ENCODE data around the gene SLC44A1. TPM values are rescaled to one million over a fixed set of nuclear protein-coding genes. Genes with fewer than 3 reads are reported as not detected.

The SLC44A1 gene
- polyA plus RNA-seq, result 10 to 100 TPM; 10.8 to 16.6 (median 11.6) TPM

DNA sequence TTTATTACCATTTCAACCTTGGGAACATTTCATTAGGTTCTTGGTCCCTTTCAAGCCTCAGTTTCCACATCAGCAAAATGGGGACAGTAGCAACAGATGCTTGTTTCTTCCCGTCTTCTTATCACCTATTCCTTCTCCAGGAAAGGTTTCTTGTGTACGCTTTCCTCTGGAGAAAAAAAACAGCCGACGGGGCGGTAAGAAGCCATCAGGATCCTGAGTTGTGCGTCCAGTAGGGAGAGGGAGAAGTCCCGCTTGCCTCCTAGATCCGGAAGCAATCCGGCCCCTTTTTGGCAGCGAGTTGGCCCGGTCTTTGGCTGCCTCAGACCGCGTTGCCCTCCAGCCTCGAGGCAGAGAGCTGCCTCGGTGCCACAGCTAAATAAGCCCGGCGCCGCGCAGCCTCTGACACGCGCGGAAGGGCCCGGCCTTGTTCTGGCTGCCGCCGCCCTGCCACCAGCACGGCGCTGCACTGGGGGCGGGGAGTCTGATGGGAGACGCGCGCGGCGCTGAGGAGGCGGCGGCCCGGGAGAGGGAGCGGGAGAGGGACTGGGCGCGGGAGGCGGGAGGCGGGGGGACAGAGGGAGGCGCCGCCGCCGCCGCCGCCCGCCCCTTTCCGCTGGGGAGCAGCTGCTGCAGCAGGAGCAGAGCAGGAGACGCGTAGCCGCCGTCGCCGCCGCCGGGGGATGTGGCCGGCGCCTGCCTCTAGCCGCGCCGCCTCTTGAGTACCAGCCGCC lies at the start of gene SLC44A1:
TSS of gene SLC44A1 (plus strand) at position 649 of the 731 bp plus-strand sequence. CDS start 218 bp downstream, outside the sequence.
- H3K27ac ChIP-seq (ENCODE audit: low read depth, low read length), result peak within 1 kb of the TSS; percentile 83
- 1 to 3% (median 2%) methylated on average over 43 to 54 of the region's 63 CpGs for WGBS, 3 donors

DNA sequence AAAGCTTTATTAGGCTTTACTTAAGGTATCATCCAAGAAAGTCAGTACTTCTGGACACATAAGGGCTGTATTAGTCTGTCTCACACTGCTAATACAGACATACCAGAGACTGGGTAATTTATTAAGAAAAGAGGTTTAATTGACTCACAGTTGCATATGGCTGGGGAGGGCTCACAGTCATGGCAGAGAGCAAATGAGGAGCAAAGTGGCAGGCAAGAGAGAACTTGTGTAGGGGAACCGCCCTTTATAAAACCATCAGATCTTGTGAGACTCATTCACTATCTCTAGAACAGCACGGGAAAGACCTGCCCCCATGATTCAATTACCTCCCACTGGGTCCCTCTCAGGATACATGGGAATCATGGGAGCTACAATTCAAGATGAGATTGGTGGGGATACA lies 49.2 kb upstream of the SLC44A1 start:
- H3K27ac ChIP-seq (ENCODE audit: low read depth, low read length), result no peak overlapping the region
- WGBS, 3 donors, result 79 to 90% (median 81%) methylated on average over 2 of the region's 2 CpGs

DNA sequence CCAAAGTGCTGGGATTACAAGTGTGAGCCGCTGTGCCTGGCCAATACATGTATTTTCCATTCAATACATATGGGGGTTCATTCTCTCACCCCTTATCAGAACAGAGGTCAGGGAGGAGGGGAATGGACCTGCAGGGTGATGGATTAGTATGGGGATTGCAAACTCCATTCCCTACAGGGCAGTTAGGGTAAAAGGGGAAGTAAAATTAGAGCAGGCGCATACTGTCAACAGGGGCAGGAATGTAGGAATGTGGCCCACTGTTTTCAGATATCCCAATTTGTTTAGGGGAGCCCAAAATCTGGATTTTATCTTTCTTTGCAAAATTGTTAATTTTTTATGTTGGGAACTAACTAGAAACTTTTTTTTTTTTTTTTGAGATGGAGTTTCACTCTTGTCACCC lies 46.4 kb upstream of the SLC44A1 start:
- WGBS, 3 donors, result 89 to 92% (median 90%) methylated on average over 2 of the region's 2 CpGs
- no peak overlapping the region for H3K27ac ChIP-seq (ENCODE audit: low read depth, low read length)

DNA sequence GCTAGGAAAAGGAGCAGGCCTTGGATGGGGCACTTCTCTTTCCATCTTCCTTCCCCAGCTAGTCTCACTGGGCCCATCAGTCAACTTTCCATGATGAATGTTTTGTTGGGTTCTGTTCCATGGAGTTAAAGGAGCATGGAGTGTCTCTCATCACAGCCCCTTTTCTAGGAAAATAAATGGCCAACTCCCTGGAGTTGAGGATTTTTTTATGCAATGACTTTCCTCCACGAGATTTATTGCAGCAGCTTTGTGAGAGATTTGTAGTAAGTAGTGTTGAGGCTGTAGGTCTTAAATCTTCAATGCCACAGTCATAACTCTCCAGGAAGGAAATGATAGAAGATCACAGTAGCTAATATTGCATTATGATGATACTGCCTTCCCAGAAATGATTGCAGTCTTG lies 45.6 kb upstream of the SLC44A1 start:
- 12 to 47% (median 16%) methylated on average over 1 of the region's 1 CpG for WGBS, 3 donors
- H3K27ac ChIP-seq (ENCODE audit: low read depth, low read length), result no peak overlapping the region

DNA sequence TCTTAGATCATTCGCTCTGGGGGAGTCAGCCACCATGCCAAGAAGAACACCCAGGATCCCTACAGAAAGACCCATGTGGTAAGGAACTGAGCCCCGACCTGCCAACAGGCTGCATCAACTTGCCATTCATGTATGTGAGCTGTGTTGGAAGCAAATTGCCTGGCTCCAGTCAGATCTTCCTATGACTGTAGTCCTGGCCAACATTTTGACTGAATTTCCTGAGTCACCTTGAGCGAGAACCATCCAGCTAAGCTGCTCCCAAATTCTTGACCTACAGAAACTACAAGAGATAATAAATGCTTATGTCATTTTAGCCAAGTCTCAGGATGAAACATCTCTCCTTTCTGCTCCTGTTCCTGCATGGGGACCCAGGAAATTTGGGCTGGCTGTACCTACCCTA lies 40.0 kb upstream of the SLC44A1 start:
- whole genome bisulfite sequencing, 3 donors, result 91 to 96% (median 93%) methylated on average over 3 of the region's 3 CpGs
- H3K27ac ChIP-seq (ENCODE audit: low read depth, low read length), result no peak overlapping the region

DNA sequence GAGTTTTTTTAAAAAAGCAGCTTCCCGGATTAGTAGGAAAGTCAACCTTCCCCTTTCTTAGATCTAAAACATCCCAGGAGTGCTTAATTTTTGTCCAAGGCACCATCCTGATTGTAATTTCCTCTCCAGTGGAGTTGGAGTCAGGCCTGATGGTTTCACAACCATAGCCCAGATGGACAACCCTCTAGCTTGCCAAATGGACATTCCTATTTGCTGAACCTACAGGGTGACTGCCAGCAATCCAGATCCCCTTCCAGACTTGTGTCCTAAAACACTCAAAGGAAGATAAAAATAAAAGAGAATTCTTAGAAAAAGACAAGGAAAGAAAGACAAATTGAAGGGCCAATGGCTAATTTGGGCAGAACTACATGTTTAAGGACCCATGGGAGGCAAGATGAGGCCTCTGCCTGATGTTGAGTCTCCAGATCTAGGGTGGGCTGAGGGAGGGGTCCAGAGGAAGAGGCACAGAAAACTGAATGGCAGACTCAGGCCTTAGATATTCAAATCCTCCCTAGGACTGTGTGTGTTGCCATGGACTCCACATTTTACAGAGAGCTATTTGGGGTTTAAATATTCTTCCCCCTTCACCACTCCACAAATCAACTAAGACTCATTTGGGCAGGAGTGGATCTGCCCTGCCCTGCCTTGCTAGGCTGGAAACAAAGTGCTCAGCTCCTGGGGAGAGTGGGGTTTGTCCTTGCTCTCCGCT lies 38.5 kb upstream of the SLC44A1 start:
- 47 to 91% (median 59%) methylated on average over 2 of the region's 2 CpGs for WGBS, 3 donors
- peak overlapping the region; percentile 26 for H3K27ac ChIP-seq (ENCODE audit: low read depth, low read length)

DNA sequence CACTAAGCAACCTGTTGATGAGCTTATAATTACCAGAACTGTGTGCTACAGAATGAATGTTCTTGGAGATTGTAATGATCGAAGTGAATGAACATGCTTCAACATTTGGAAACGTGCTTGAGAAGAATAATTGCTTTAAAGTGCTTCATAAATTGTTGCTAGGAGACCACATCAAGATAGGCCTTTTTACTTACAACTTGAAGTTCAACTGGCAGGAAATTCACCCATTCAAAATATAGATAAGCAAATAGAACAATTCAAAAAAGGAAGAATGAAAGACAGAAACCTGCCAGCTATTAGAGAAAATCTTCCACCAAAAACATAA lies 38.0 kb upstream of the SLC44A1 start:
- peak overlapping the region; percentile 26 for H3K27ac ChIP-seq (ENCODE audit: low read depth, low read length)
- WGBS, 3 donors, result 34 to 61% (median 50%) methylated on average over 2 of the region's 2 CpGs

DNA sequence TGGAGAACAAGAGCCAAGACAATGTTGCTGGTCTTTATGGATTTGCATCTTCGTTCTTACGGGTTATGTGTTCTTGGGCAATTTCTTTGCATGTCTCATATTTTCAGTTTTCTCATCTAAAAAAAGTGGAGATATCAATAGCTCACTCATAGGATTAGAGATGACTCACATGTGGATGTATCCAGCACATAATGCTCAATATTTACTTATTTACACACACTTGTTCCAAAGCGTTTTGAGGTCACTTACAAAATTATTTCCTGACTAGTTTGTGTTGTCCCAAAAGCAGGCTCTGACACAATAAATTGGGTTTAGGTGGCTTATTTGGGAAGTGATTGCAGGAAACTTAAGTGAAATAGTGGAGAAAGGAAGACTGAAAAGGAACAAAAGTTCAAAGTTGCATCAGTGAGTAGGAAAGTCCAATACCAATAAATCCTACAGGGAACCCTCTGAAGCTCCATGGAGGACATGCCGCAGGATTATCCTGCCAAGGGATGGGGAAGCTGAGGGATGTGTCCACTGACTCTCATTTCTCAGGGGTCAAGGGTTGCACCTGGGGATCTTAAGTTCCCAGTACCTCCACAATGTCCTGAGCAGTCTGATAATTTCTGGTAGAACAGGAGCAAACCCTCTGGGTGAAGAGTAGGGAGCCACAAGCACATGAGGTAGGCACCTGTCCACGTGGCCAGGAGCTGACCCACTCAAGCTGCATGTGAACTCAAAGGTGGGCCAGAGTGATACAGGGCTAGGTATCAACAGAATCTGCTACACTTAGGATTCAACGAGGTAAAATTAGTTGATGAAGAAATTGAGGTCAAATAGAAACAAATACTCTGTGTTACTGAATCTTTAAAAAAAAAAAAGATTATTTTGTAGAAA lies 37.4 kb upstream of the SLC44A1 start:
- no peak overlapping the region for H3K27ac ChIP-seq (ENCODE audit: low read depth, low read length)
- WGBS, 3 donors, result 64 to 72% (median 66%) methylated on average over 6 of the region's 6 CpGs

DNA sequence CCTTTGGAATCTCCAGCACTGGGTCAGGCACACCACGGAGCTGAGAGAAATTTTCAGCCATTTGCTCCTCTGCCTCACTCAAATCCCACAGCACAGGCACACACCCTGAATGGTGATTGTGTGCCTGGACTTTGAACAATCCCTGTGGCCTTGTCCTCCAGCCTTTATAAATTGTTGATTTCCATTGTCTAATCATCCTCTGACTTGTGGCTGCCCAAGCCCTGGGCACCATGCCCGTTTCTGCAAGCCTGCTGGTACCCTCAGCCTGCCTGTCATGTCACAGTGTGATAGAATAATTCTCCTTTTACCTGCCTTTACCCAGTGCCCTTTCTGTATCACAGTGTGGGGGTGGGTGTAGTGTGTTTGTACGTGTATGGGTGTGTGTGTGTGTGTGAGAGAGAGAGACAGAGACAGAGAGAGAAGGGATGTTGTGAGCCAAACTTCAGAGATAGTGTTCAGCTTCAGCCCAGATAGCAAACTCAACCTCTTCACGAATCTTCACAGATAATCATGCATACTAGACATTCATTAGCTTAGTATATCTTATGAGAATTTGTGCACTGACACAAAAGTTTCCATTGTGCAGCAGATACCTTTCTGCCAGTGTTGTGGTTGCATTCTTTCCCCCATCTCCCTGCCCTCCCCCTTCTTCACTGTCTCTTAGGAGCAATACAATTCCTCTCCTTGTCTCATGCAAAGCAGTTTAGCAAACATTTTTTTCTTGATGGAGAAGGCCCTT lies 27.8 kb upstream of the SLC44A1 start:
- 29 to 58% (median 58%) methylated on average over 4 of the region's 4 CpGs for WGBS, 3 donors
- H3K27ac ChIP-seq (ENCODE audit: low read depth, low read length), result no peak overlapping the region

DNA sequence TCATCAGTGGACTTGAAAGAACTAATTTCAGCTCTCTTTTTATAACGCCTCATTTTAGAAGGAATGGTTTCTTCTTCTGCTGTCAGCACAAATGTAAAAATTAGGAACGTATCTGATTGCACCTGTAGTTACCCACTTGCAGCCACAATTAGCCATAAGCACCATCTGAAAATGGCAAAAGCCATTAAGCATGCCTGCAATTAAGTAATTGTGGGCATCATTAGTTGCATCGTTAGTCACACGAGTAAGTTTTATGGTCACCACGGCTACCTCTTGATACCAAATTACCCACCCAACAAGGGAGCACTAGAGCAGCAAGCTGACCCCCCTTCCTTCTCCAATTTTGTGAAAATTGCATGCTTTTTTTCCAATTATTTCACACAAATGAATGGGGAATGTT lies 25.8 kb upstream of the SLC44A1 start:
- no peak overlapping the region for H3K27ac ChIP-seq (ENCODE audit: low read depth, low read length)
- WGBS, 3 donors, result 72 to 89% (median 88%) methylated on average over 5 of the region's 5 CpGs

DNA sequence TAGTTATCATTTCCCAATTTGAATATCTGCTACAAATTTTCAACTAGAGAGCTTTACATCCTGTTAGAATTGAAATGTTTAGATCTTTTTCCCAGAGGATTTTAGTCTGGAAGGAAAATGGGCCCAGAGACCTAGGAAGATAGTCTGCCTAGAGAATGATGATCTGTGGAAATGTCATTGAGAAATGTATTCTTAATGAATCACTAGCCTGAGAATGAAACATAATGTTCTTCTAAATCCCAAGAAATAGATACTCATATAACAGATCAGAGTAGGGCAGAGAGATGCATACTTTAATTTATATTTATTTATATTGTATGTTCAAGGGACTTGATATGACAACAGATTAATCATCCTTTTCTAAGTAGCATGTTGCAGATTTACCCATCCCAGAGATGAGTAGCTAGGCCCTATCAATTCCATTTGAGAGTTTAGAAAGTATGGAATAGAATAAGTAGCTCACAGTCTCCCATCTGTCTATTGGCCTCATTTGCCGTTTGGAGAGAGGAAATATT lies 25.1 kb upstream of the SLC44A1 start:
- no peak overlapping the region for H3K27ac ChIP-seq (ENCODE audit: low read depth, low read length)
- 46 to 75% (median 65%) methylated on average over 1 of the region's 1 CpG for WGBS, 3 donors

DNA sequence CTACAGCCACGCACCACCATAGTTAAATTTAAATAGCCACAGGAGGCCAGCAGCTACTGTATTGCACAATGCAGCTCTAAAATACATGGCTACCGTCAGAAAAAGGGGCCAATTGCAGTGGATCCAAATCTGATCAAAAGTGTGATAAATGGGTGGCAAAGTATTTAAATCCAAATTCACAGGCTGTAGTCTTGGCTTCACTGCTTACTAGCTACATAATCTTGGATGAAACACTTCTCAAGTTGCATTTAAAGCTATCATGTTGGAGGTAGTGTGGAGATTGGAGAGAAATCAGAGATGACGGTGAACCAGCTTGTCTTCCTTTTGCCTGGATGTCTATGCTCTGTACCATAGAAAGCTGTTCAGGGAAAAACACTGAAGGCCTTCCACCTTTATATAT lies 24.0 kb upstream of the SLC44A1 start:
- H3K27ac ChIP-seq (ENCODE audit: low read depth, low read length), result no peak overlapping the region
- 80 to 87% (median 86%) methylated on average over 3 of the region's 3 CpGs for WGBS, 3 donors

DNA sequence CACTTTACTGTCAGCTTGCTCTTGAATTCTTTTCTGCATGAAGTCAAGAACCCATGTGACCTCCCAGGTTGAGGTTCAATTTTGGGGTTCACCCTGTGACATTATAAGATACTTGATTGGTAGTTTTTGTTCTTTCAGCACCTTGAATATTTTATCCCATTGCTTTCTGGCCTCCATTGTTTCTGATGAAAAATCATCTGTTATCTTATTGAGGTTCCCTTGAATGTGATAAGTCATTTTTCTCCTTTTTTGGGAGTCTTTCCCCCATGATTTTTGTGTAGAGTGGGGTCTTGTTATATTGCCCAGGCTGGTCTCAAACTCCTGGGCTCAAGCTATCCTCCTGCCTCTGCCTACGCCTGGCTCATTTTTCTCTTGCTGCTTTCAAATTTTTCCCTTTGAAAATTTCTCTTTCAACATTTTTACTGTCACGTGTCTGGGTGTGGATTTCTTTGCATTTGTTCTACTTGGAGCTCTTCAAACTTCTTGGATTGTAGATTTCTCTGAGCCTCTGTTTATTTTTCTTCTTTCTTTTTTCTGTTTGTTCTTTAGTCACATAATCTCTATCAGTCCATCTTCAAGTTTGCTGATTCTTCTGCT lies 20.8 kb upstream of the SLC44A1 start:
- WGBS, 3 donors, result 90 to 92% (median 91%) methylated on average over 2 of the region's 2 CpGs
- H3K27ac ChIP-seq (ENCODE audit: low read depth, low read length), result no peak overlapping the region

DNA sequence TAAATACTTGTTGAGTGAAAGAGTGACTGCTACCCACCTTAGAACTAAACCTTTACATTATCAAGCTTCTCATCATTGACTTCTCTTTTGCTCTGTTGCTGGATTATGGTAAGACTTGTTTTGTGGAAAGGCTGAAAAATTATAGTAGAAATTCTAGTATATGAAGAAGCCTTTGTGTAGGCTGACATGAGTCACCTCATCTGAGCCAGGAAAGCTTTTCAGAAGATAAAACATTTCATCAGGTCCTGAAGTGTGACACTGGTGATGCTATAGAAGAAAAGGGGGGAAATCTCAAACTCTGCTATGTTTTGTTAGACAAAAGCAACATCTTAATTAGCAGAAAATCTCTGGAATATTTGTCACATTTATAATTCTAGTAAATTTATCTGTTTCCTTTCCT lies 18.4 kb upstream of the SLC44A1 start:
- H3K27ac ChIP-seq (ENCODE audit: low read depth, low read length), result no peak overlapping the region

DNA sequence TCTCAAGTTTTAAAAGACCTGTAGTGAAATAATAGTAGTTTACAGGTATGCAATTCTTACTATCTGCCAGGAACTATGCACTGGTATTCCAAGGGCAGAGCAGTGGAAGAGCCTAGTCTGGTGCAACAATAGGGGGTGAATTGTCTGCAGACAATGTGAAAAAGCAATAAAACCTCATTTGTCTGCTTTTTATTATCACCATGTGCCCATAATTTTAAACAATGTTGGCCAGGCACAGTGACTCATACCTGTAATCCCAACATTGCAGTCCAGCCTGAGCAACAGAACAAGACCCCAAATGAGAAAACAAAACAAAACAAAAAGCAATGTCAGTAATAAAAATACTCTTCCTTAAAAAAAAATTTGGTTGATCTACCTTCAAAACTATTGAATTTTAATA lies 12.2 kb upstream of the SLC44A1 start:
- no peak overlapping the region for H3K27ac ChIP-seq (ENCODE audit: low read depth, low read length)

DNA sequence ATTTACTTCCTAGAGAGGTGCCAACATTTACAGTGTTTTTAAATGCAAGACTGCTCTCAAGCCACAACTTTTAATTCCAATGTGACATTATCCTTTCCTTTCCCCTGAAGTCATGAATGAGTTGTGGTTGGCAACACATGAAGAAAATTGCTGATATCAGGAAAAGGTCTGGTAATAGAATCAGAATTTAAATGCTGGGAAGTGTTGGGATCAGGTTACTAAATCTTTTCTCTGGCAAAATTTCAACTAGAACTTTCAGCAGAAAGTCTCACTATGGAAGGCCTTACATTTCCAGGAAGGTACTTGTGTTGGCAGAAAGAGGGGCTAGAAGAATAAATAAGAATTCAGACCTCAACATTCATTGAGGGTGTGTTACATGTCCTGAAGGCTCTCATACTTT lies 10.6 kb upstream of the SLC44A1 start:
- no peak overlapping the region for H3K27ac ChIP-seq (ENCODE audit: low read depth, low read length)

DNA sequence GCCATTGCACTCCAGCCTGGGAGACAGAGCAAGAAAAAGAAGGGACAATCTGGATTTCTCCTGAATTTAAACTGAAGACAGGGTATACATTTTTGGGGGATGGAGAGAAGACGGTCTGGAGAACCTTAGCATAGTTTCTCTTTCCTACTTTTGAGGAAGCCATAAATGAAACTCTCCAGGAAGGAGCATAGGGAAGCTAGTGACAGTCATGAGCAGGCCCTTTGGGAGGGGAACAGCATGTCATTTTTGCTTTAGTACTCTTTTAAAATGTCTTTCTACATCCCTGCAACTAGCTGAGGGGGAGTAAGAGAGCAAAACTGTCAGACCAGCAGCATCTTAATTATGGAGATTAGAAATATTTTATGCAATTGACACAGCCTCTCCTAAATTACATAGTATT lies 8.2 kb upstream of the SLC44A1 start:
- 83 to 90% (median 88%) methylated on average over 1 of the region's 1 CpG for WGBS, 3 donors

DNA sequence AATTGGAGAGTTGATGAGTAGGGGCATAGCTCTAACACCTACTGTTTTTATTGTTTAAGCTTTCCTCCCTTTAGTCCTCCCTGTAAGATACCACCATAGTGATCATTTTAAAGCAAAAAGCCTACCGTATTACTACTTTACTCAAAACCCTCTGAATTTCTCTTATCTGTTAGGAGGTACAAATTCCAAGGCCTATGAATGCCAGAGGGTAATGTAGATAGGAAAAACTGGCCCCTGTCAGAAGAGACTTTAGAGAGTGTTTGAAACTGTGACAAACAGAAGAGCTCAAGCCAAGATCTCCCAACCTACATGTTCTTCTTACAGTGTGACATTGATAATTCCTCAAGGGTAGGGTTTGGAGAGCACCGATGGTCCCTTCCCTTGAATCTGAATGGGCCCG lies 7.2 kb upstream of the SLC44A1 start:
- no peak overlapping the region for H3K27ac ChIP-seq (ENCODE audit: low read depth, low read length)
- 85 to 99% (median 95%) methylated on average over 3 of the region's 3 CpGs for WGBS, 3 donors

More for the DNA sequence above, 8.2 kb upstream of the SLC44A1 start:
- H3K27ac ChIP-seq (ENCODE audit: low read depth, low read length), result no peak overlapping the region
